Endothelial cell of umbilical vein (primary cell): ENCODE measurements around the gene FMO1.

Experiments
- GATA2 ChIP-seq: IDR thresholded peaks from 2 replicates; pipeline ENCODE4 v1.7.0; 2011; ENCODE audit warnings: low read depth, mild to moderate bottlenecking, moderate library complexity, mixed read lengths, low read length; ENCODE audit not compliant: insufficient read length, insufficient read depth
- POLR2A ChIP-seq: IDR thresholded peaks from 2 replicates; pipeline ENCODE4 v1.6.1; 2012; ENCODE audit warnings: low read depth, mild to moderate bottlenecking, control low read depth, low read length
- POLR2AphosphoS5 ChIP-seq: IDR thresholded peaks from 2 replicates; pipeline ENCODE4 v1.6.1; 2012; ENCODE audit warnings: low read depth, mild to moderate bottlenecking, control low read depth, low read length, moderate library complexity; ENCODE audit not compliant: insufficient read depth
- TF ChIP-seq, protein P1 (sequence below), 2 donors: IDR thresholded peaks; 1 replicate in 1 of 2; 2 replicates in 1 of 2; pipeline ENCODE4 v1.5.1; 2011; ENCODE audit warnings: low read length in 2 of 2, mild to moderate bottlenecking in 2 of 2, moderate library complexity in 2 of 2, control low read depth in 1 of 2, inconsistent platforms in 1 of 2, low read depth in 1 of 2; ENCODE audit not compliant: insufficient read depth in 1 of 2; ENCODE audit errors: extremely low read depth in 1 of 2
- TF ChIP-seq, protein P2 (sequence below): IDR thresholded peaks from 2 replicates; pipeline ENCODE4 v1.6.1; 2011; ENCODE audit not compliant: insufficient read depth, insufficient read length

GRCh38 chr1:171254859-171255258, 6.6 kb downstream of the FMO1 start:
- TF ChIP-seq, protein P1, sequence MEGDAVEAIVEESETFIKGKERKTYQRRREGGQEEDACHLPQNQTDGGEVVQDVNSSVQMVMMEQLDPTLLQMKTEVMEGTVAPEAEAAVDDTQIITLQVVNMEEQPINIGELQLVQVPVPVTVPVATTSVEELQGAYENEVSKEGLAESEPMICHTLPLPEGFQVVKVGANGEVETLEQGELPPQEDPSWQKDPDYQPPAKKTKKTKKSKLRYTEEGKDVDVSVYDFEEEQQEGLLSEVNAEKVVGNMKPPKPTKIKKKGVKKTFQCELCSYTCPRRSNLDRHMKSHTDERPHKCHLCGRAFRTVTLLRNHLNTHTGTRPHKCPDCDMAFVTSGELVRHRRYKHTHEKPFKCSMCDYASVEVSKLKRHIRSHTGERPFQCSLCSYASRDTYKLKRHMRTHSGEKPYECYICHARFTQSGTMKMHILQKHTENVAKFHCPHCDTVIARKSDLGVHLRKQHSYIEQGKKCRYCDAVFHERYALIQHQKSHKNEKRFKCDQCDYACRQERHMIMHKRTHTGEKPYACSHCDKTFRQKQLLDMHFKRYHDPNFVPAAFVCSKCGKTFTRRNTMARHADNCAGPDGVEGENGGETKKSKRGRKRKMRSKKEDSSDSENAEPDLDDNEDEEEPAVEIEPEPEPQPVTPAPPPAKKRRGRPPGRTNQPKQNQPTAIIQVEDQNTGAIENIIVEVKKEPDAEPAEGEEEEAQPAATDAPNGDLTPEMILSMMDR (IDR thresholded peaks at IDR 0.05; ENCODE audit: extremely low read depth in 1 of 2, insufficient read depth in 1 of 2, low read depth in 1 of 2, low read length in 2 of 2) = no peak
- TF ChIP-seq POLR2A (no peak), POLR2AphosphoS5 (no peak), GATA2 (no peak)
- TF ChIP-seq, protein P2, sequence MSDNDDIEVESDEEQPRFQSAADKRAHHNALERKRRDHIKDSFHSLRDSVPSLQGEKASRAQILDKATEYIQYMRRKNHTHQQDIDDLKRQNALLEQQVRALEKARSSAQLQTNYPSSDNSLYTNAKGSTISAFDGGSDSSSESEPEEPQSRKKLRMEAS = no peak
